ENCODE results near the gene NCR3LG1.

The NCR3LG1 gene

DNA sequence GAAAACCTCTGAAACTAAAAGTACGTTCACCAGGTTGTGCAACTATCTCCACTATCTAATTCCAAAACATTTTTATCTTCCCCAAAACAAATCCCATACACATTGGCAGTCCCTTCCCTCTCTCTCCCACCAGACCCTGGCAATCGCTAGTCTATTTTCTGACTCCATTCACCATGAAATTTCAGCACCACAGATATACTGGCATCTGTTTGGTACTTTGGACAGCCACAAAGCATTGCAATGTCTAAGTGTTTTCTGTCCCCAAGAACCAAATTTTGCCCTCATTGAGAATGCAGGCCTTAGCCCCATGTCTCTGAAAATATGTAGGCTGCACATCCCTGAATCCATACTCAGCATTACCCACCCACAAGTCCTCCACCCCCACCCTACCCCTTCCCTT lies 64.9 kb downstream of the NCR3LG1 start:
- TF ChIP-seq GATA2 (IDR thresholded peaks at IDR 0.05; ENCODE audit: low read depth, low read length) = no peak
- no peak for TF ChIP-seq GATA3 (IDR thresholded peaks at IDR 0.05; ENCODE audit: low read depth, low read length)

GRCh38 chr11:17418444-17419081 lies 67.0 kb downstream of the NCR3LG1 start:
- TF ChIP-seq GATA3 (IDR thresholded peaks at IDR 0.05; ENCODE audit: low read depth, low read length) (no peak), GATA2 (IDR thresholded peaks at IDR 0.05; ENCODE audit: low read depth, low read length) (no peak)

DNA sequence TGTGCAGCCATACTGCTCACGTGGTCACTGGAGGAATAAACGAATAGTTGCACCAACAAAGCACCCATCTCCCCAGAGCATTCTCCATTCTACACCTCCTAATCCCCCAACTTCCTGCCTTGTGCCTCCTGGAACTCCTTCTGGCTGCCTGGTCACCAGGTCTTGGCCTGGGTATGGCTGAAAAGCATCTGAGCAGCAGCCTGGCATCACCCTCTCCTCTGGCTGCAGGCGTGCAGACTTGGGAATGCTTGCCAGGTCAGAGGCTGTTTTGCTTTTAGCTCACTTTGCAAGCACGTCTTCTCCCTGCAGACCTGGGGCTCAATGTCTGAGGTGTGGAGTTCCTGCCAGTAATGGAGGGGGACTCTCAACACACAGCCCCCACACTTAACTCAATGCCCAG lies 70.2 kb downstream of the NCR3LG1 start:
- TF ChIP-seq GATA3 (IDR thresholded peaks at IDR 0.05; ENCODE audit: low read depth, low read length) (no peak), GATA2 (IDR thresholded peaks at IDR 0.05; ENCODE audit: low read depth, low read length) (no peak)

- no peak for TF ChIP-seq GATA3 (IDR thresholded peaks at IDR 0.05; ENCODE audit: low read depth, low read length)
- no peak for TF ChIP-seq GATA2 (IDR thresholded peaks at IDR 0.05; ENCODE audit: low read depth, low read length)
These were observed 72.1 kb downstream of the NCR3LG1 start for GRCh38 chr11:17423533-17424310.

Data from SH-SY5Y (cell line).